Thoracic aorta (tissue), 2 donors: ENCODE results near the gene SH2B2. TPM values are rescaled to one million over a fixed set of nuclear protein-coding genes. Genes with fewer than 3 reads are reported as not detected.

Experiments used
- ATAC-seq: fragments of 150-250 bp; one replicate; pipeline ENCODE4 v1.8.0; 2017; ENCODE audit warnings: low read depth; ENCODE audit not compliant: insufficient number of reproducible peaks, low FRiP score
- DNase-seq: peaks from one replicate; pipeline ENCODE4 v3.0.0-alpha.2; 2020; ENCODE audit warnings: low spot score
- H3K27ac ChIP-seq, 2 donors: fragments of 200-600 bp; sonication (generic); 1 replicate in 1 of 2; 2 replicates in 1 of 2; pipeline ENCODE4 v1.5.1; 2016; ENCODE audit warnings: mild to moderate bottlenecking in 2 of 2, moderate library complexity in 2 of 2
- H3K27me3 ChIP-seq: fragments of 200-600 bp; sonication (generic); replicated peaks from 2 replicates; pipeline ENCODE4 v1.6.0; 2016; ENCODE audit warnings: mild to moderate bottlenecking; ENCODE audit not compliant: insufficient read depth
- H3K36me3 ChIP-seq: fragments of 200-600 bp; sonication (generic); one replicate; pipeline ENCODE4 v1.5.1; 2016
- H3K4me1 ChIP-seq, 2 donors: fragments of 200-600 bp; sonication (generic); 1 replicate in 1 of 2; 2 replicates in 1 of 2; pipeline versions ENCODE4 v1.5.1 to v1.6.0; 2016; ENCODE audit warnings: low read depth in 2 of 2, mild to moderate bottlenecking in 1 of 2; ENCODE audit not compliant: control insufficient read depth in 1 of 2
- H3K4me3 ChIP-seq: fragments of 200-600 bp; sonication (generic); 2 replicates; pipeline ENCODE4 v1.5.1; 2016; ENCODE audit warnings: mild to moderate bottlenecking
- H3K9me3 ChIP-seq: fragments of 200-600 bp; sonication (generic); 2 replicates; pipeline ENCODE4 v1.5.1; 2016
- total RNA-seq, 2 donors: library from RNA; depleted of rRNA; stranded (reverse); fragments of >200 nt; gene quantifications; one replicate each; pipeline versions ENCODE4 v1.1.0 to v1.2.3, GENCODE V29; 2016
- TF ChIP-seq, protein P1 (sequence below): fragments of 200-600 bp; sonication (generic); IDR thresholded peaks from one replicate; pipeline ENCODE4 v1.5.1; 2019; ENCODE audit warnings: antibody characterized with exemption

The SH2B2 gene
- total RNA-seq, 2 donors from 2014 or later: 10.0 to 30.2 TPM

DNA sequence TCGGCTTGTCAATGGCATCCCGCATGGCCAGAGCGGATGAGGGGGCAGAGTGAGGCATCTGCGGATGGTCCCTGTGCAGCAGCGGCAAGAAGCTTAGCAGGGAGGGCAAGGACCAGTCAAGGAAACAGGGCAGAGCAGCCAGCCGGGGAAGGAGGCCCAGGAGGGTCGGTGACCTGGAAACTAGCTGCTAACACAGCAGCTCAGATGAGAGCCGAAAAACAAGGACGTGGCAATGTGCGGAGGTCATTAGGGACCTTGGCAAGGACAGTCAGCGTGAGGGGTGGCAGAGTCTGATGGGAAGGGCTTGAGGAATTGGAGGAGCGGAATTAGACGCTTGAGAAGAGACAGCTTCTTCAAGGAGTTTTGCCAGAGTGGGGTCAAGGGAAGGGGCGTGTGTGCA, 20.1 kb upstream of the SH2B2 start:
- no peaks in the 10 kb centered on the region for H3K36me3 ChIP-seq
- TF ChIP-seq, protein P1, sequence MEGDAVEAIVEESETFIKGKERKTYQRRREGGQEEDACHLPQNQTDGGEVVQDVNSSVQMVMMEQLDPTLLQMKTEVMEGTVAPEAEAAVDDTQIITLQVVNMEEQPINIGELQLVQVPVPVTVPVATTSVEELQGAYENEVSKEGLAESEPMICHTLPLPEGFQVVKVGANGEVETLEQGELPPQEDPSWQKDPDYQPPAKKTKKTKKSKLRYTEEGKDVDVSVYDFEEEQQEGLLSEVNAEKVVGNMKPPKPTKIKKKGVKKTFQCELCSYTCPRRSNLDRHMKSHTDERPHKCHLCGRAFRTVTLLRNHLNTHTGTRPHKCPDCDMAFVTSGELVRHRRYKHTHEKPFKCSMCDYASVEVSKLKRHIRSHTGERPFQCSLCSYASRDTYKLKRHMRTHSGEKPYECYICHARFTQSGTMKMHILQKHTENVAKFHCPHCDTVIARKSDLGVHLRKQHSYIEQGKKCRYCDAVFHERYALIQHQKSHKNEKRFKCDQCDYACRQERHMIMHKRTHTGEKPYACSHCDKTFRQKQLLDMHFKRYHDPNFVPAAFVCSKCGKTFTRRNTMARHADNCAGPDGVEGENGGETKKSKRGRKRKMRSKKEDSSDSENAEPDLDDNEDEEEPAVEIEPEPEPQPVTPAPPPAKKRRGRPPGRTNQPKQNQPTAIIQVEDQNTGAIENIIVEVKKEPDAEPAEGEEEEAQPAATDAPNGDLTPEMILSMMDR: no peak
- no peak overlapping the region for H3K4me3 ChIP-seq
- no peak for DNase-seq
- no peaks in the 10 kb centered on the region for H3K9me3 ChIP-seq
- H3K27ac ChIP-seq: no peak overlapping the region
- ATAC-seq: no peak
- H3K4me1 ChIP-seq: no peaks in the 10 kb centered on the region
- no peaks in the 10 kb centered on the region for H3K27me3 ChIP-seq

DNA sequence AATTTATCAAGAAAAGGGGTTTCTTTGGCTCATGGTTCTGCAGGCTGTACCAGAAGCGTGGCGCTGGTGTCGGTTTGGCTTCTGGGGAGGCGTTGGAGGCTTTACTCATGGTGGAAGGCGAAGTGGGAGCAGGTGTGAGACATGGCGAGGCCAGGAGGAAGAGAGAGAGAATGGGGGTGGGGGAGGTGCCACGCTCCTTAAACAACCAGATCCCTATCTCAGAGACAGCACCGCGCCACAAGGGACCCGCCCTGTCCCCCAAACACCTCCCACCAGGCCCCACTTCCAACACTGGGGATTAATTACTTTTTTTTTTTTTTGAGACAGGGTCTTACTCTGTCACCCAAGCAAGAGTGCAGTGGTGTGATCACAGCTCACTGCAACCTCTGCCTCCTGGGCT, 18.0 kb upstream of the SH2B2 start:
- no peak overlapping the region for H3K27ac ChIP-seq
- no peaks in the 10 kb centered on the region for H3K36me3 ChIP-seq
- no peaks in the 10 kb centered on the region for H3K4me1 ChIP-seq
- no peak overlapping the region for H3K4me3 ChIP-seq
- H3K9me3 ChIP-seq: no peaks in the 10 kb centered on the region
- DNase-seq (no peak), ATAC-seq (no peak)
- no peaks in the 10 kb centered on the region for H3K27me3 ChIP-seq
- TF ChIP-seq, protein P1: no peak

DNA sequence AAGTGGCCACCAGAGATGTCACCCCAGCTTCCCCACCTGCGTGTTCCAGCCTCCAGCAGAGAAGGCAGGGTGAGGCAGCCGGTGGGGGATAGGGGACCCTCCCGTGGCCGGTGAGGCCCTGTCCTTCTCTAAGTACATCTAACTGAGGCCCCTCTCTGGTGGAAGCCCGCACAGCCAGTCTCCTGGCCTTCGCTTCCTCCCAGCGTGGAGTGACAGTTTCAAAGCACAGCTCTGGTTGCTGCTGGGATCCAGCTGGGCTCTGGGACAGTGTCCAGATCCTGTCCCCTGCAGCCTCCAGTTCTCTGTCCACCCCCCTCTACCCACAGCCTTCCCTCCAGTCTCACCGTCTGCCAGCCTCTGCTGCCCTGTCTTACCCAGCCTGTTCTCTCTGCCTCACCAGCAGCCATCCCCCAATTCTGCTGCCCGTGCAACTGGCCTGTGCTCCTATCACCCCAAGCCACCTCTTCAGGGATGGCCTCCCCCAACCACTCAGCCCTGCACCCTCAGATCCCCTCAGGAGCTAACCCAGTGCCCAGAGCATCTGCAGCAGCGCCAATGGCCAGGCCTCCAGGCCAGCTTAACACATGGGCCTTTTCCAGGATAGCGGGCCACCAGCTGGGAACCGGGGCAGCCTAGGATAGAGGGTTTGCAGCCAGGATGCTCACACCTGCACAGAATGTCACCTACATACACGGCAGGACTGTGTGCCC, 16.3 kb upstream of the SH2B2 start:
- no peak overlapping the region for H3K27ac ChIP-seq
- TF ChIP-seq, protein P1: no peak
- H3K4me1 ChIP-seq: no peaks in the 10 kb centered on the region
- no peak overlapping the region for H3K4me3 ChIP-seq
- H3K36me3 ChIP-seq: no peaks in the 10 kb centered on the region
- H3K27me3 ChIP-seq: no peaks in the 10 kb centered on the region
- DNase-seq (no peak), ATAC-seq (no peak)
- H3K9me3 ChIP-seq: no peaks in the 10 kb centered on the region

DNA sequence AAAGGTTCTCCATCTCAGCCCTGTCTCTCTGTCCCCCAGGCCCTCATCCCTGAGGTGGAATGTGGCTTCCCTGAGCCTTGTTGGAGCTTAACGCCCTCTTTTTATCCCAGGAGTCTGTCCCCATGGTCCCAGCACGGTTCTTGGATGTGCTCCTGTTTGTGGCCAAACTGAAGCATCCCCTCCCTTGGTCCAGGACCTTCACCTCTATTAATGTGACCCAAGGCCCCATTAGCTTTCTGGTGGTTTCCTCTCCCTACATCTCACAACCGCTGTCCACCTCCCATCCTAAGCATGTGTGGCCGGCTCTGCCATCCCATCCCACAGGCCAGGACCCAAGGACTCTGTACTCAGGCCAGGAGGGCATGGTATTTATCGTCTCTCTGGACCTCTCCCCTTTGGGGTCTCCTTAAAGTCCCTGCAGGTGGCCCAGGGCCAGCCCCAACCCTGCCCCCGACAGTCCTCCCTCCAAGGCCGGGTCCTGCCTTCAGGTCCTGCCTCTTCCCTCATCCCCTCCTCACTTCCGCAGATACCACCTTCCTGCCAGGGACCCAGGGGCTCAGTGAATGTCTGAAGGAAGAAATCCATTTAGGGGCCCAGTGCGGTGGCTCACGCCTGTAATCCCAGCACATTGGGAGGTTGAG, 15.4 kb upstream of the SH2B2 start:
- DNase-seq: no peak
- ATAC-seq: no peak
- TF ChIP-seq, protein P1: no peak
- H3K9me3 ChIP-seq: no peaks in the 10 kb centered on the region
- H3K36me3 ChIP-seq: no peaks in the 10 kb centered on the region
- H3K27ac ChIP-seq: no peak overlapping the region
- H3K4me3 ChIP-seq: no peak overlapping the region
- H3K4me1 ChIP-seq: no peaks in the 10 kb centered on the region
- no peaks in the 10 kb centered on the region for H3K27me3 ChIP-seq

DNA sequence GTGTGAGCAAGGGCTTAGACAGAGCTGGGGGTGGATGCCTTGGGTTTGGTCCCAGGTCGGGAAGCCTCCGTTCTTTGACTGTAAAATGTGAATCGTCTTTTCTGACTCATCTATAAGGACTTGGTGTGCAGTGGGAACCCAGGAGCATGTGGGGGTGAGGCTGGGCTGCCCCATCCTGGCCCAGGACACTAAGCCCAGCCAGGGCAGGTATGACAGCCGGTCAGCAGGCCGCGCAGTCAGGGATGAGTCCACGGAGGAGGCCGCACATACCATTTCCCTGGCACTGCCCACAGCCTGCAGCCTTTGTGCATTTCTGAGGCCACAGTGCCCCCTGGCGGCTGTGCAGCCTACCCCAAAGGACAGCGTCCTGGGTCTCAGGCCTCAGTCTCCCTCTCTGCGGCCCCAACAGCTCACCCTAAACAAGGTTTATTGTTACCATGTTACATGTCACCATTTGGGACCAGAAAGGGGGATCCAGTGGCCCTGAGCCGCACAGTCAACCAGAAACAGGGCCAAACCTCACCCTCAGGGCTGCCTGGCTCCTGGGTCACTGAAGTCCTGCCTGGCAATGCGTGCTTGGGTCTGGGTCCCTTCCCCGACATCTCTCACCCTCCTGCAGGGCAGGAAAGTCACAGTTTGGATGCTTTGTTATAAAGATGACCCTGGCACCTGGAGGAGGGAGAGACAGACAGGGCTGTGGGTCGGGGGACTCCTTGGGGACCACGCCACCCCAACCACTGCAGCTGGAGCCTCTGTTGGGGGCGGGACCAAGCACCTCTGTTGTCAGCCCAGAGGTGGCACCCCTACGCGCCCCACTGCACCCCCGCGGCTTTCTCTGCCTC, 14.4 kb upstream of the SH2B2 start:
- no peaks in the 10 kb centered on the region for H3K4me1 ChIP-seq
- no peak overlapping the region for H3K4me3 ChIP-seq
- no peaks in the 10 kb centered on the region for H3K9me3 ChIP-seq
- TF ChIP-seq, protein P1: peak; percentile 88
- no peak for DNase-seq
- no peaks in the 10 kb centered on the region for H3K36me3 ChIP-seq
- no peaks in the 10 kb centered on the region for H3K27me3 ChIP-seq
- H3K27ac ChIP-seq: no peak overlapping the region
- ATAC-seq: no peak
